ENCODE data around the gene PMF1.
"Not testable (repeated sequence)": the region's sequence is repeated elsewhere in the genome, so short reads cannot be mapped to it uniquely, and the experiment has no call there.

PMF1 gene

DNA sequence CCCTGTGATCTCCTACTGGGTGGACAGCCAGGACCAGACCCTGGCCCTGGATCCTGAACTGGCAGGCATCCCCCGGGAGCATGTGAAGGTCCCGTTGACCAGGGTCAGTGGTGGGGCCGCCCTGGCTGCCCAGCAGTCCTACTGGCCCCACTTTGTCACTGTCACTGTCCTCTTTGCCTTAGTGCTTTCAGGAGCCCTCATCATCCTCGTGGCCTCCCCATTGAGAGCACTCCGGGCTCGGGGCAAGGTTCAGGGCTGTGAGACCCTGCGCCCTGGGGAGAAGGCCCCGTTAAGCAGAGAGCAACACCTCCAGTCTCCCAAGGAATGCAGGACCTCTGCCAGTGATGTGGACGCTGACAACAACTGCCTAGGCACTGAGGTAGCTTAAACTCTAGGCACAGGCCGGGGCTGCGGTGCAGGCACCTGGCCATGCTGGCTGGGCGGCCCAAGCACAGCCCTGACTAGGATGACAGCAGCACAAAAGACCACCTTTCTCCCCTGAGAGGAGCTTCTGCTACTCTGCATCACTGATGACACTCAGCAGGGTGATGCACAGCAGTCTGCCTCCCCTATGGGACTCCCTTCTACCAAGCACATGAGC lies 36.1 kb upstream of the PMF1 start:
- DNase-seq (ENCODE audit: low read depth), result no peak
- H3K4me3 ChIP-seq (ENCODE audit: low read depth, low read length), result no peak overlapping the region
- no peak for TF ChIP-seq CTCF (IDR thresholded peaks at IDR 0.05; ENCODE audit: control insufficient read depth, extremely low read depth, insufficient read depth)

GRCh38 chr1:156177919-156178654 lies 34.7 kb upstream of the PMF1 start:
- no peak for DNase-seq (ENCODE audit: low read depth)
- no peak for TF ChIP-seq CTCF (IDR thresholded peaks at IDR 0.05; ENCODE audit: control insufficient read depth, extremely low read depth, insufficient read depth)
- H3K4me3 ChIP-seq (ENCODE audit: low read depth, low read length), result no peak overlapping the region

DNA sequence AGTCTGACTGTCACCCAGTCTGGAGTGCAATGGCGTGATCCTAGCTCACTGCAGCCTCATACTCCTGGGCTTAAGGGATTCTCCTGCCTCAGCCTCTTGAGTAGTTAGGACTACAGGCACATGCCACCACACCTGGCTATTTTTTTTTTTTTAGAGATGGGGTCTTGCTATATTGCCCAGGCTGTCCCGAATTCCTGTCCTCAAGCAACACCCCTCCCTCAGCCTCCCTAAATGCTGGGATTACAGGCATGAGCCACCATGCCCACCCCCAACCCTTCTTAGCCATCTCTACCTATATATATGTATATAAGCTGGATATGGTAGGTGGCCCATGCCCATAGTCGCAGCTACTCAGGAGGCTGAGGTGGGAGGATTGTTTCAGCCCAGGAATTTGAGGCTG lies 32.3 kb upstream of the PMF1 start:
- no peak for DNase-seq (ENCODE audit: low read depth)
- TF ChIP-seq CTCF (IDR thresholded peaks at IDR 0.05; ENCODE audit: control insufficient read depth, extremely low read depth, insufficient read depth), result no peak
- H3K4me3 ChIP-seq (ENCODE audit: low read depth, low read length), result no peak overlapping the region

DNA sequence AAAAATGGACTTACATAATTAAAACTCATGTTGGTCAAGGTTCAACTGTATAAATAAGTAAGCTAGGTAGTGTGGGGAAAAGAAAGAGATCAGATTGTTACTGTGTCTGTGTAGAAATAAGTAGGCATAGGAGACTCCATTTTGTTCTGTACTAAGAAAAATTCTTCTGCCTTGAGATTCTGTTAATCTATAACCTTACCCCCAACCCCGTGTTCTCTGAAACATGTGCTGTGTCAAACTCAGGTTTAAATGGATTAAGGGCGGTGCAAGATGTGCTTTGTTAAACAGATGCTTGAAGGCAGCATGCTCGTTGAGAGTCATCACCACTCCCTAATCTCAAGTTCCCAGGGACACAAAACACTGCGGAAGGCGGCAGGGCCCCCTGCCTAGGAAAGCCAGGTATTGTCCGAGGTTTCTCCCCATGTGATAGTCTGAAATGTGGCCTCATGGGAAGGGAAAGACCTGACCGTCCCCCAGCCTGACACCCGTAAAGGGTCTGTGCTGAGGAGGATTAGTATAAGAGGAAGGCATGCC lies 31.3 kb upstream of the PMF1 start:
- H3K4me3 ChIP-seq (ENCODE audit: low read depth, low read length); DNase-seq (ENCODE audit: low read depth): not testable (repeated sequence)

GRCh38 chr1:156182010-156182779 lies 30.6 kb upstream of the PMF1 start:
- not testable (repeated sequence) for DNase-seq (ENCODE audit: low read depth); H3K4me3 ChIP-seq (ENCODE audit: low read depth, low read length)

DNA sequence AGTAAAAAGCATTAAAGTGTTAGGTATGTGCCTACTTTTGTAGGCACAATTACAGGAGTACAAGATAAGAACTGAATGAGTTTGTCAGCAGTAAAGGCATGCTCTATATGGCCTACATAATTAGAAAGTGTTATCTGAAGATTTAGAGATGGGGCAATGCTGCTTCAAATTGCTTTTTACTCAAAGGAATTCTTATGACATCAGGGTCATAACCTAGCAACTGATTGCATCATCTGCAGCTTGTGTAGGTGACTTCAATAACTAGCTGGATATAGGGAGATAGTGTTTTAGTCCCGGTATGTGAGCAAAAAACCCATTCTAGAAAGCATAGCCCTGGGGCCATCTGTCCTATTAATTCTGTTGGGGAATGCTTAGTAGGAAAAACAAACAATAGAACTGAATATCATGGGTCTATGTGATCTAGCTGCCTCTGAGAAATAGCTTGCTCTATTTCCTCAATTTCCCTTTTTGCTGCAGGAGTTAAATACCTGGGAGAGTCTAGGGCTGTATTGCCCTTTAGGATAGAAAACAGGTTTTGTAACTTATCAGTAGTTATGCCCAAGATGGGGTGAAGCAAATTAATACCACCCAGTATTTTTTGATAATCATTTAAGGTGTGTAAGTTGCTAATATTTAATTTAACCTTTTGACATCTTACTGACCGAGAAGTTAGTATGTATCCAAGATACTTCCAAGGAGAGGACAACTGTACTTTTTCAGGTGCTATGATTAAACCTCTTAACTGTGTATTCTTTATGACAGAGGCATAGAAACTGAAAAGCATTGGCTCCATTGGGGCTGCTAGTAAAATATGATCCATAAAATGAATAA lies 26.2 kb upstream of the PMF1 start:
- DNase-seq (ENCODE audit: low read depth); H3K4me3 ChIP-seq (ENCODE audit: low read depth, low read length): not testable (repeated sequence)

DNA sequence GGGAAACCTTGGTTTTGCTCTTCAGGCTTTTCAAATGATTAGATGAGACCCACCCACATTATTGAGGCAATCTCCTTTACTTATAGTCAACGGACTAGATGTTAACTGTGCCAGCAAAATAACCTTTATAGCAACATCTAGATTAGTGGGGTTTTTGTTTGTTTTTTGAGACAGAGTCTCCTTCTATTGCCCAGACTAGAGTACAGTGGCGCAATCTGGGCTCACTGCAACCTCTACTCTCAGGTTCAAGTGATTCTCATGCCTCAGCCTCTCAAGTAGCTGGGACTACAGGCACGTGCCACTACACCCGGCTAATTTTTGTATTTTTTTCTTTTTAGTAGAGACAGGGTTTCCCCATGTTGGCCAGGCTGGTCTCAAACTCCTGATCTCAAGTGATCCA lies 22.5 kb upstream of the PMF1 start:
- DNase-seq (ENCODE audit: low read depth); H3K4me3 ChIP-seq (ENCODE audit: low read depth, low read length): not testable (repeated sequence)

DNA sequence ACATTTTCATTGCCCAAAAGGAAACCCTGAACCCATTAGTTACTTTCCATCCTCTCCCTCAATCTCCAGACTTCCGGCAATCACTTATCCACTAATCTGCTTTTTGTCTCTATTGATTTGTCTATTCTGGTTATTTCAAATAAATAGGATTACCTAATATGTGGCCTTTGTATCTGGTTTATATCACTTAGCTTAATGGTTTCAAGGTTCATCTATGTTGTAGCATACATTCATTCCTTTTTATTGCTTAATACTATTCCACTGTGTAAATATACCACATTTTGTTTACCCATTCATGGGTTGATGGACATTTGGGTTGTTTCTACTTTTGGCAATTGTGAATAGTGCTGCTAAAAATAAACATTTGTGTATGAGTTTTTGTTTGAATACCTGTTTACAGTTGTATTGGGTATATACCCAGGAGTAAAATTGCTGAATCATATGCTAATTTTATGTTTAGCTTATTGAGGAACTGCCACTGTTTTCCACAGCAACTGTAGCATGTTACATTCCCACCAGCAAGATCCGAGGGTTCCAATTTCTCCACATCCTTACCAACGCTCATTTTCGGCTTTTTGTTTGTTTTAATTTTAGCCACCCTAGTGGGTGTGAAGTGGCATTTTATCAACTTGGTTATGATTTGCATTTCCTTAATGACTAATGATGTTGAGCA lies 21.4 kb upstream of the PMF1 start:
- no peak for DNase-seq (ENCODE audit: low read depth)
- H3K4me3 ChIP-seq (ENCODE audit: low read depth, low read length), result no peak overlapping the region
- no peak for TF ChIP-seq CTCF (IDR thresholded peaks at IDR 0.05; ENCODE audit: control insufficient read depth, extremely low read depth, insufficient read depth)
